Thyroid gland (tissue), 4 donors: ENCODE results near the gene RNF19B. TPM values are rescaled to one million over a fixed set of nuclear protein-coding genes. Genes with fewer than 3 reads are reported as not detected.

Experiments used
- DNase-seq, 2 donors: peaks; one replicate each; pipeline ENCODE4 v3.0.0-alpha.2; 2019
- H3K27ac ChIP-seq, 3 donors: fragments of 200-600 bp; sonication (generic); 1 replicate in 2 of 3; 2 replicates in 1 of 3; pipeline ENCODE4 v1.5.1; 2016 to 2019; ENCODE audit warnings: mild to moderate bottlenecking in 1 of 3, moderate library complexity in 1 of 3
- H3K27me3 ChIP-seq: fragments of 200-600 bp; sonication (generic); one replicate; pipeline ENCODE4 v1.5.1; 2019
- H3K36me3 ChIP-seq, 2 donors: fragments of 200-600 bp; sonication (generic); one replicate each; pipeline ENCODE4 v1.5.1; 2016 to 2019
- H3K4me1 ChIP-seq, 2 donors: fragments of 200-600 bp; sonication (generic); one replicate each; pipeline ENCODE4 v1.5.1; 2017 to 2019
- H3K4me3 ChIP-seq, 3 donors: fragments of 200-600 bp; sonication (generic); replicated peaks in 1 of 3; 1 replicate in 2 of 3; 2 replicates in 1 of 3; pipeline ENCODE4 v1.5.1; 2016; ENCODE audit warnings: mild to moderate bottlenecking in 1 of 3
- H3K9me3 ChIP-seq: fragments of 200-600 bp; sonication (generic); one replicate; pipeline ENCODE4 v1.5.1; 2017
- CTCF ChIP-seq, 6 experiments: fragments of 200-600 bp in 3 of 6; fragments of 450-650 bp in 3 of 6; sonication (generic) in 3 of 6; IDR thresholded peaks; one replicate each; pipeline ENCODE4 v1.5.1; 2016 to 2019; ENCODE audit warnings: antibody characterized with exemption in 6 of 6, mild to moderate bottlenecking in 2 of 6, inconsistent platforms in 1 of 6, moderate library complexity in 1 of 6
- POLR2A ChIP-seq, 2 donors: fragments of 450-650 bp; IDR thresholded peaks; one replicate each; pipeline ENCODE4 v1.6.1; 2017; ENCODE audit warnings: antibody characterized with exemption in 2 of 2, mild to moderate bottlenecking in 2 of 2, moderate library complexity in 1 of 2
- WGBS, 2 donors: methylation state at CpG; one replicate each; pipeline ENCODE4 v1.1.5; 2017; 5-methylcytosine and 5-hydroxymethylcytosine counted together
- intact Hi-C: fragments of 100-400 bp; cut with DNase I; formaldehyde crosslinking; loops from one replicate; pipeline ENCODE4 v1.15.1; 2023
- total RNA-seq, 4 donors: library from RNA; depleted of rRNA; stranded (reverse); fragments of >200 nt; gene quantifications; one replicate each; pipeline ENCODE4 v1.2.3, GENCODE V29; 2016

RNF19B gene
- total RNA-seq, 4 donors from 2014 or later, result 13.6 to 24.6 (median 22.4) TPM

GRCh38 chr1:32894019-32894600 lies 70.5 kb downstream of the RNF19B start:
- peak overlapping the region in 1 of 3 donors; percentile 37 for H3K4me3 ChIP-seq
- 63 to 72% methylated on average over 4 to 6 of the region's 8 CpGs for WGBS, 2 donors

GRCh38 chr1:32893198-32894018 lies 71.2 kb downstream of the RNF19B start:
- Histone ChIP-seq H3K27ac (no peak overlapping the region), H3K4me1 (peaks cover 4 to 13% of the 10 kb centered on the region in 2 donors), H3K4me3 (peak overlapping the region in 2 of 3 donors; percentile 31 to 37), H3K27me3 (no peaks in the 10 kb centered on the region), H3K9me3 (no peaks in the 10 kb centered on the region), H3K36me3 (no peaks in the 10 kb centered on the region)
- peak; percentile 53 to 62 for DNase-seq
- TF ChIP-seq POLR2A (IDR thresholded peaks at IDR 0.05) (no peak), CTCF (IDR thresholded peaks at IDR 0.05) (no peak)
- intact Hi-C loops, result no loop called here
- WGBS, 2 donors, result 1 to 5% methylated on average over 44 to 51 of the region's 58 CpGs

More at GRCh38 chr1:32894019-32894600, 70.5 kb downstream of the RNF19B start:
- no peak overlapping the region for H3K27ac ChIP-seq
- H3K36me3 ChIP-seq, result no peaks in the 10 kb centered on the region
- no peak for DNase-seq
- peaks cover 4 to 13% of the 10 kb centered on the region in 2 donors for H3K4me1 ChIP-seq
- intact Hi-C loops, result no loop called here
- H3K27me3 ChIP-seq, result no peaks in the 10 kb centered on the region
- no peaks in the 10 kb centered on the region for H3K9me3 ChIP-seq
- TF ChIP-seq CTCF (IDR thresholded peaks at IDR 0.05) (no peak), POLR2A (IDR thresholded peaks at IDR 0.05) (no peak)

GRCh38 chr1:32892368-32893197 lies 72.0 kb downstream of the RNF19B start:
- peaks cover under 1% of the 10 kb centered on the region for H3K27me3 ChIP-seq
- H3K36me3 ChIP-seq, result no peaks in the 10 kb centered on the region
- peak; percentile 25 for DNase-seq
- WGBS, 2 donors, result 21 to 43% methylated on average over 21 to 47 of the region's 49 CpGs
- intact Hi-C loops, result no loop called here
- H3K9me3 ChIP-seq, result no peaks in the 10 kb centered on the region
- H3K4me3 ChIP-seq, result peak overlapping the region in 1 of 3 donors; percentile 37
- H3K4me1 ChIP-seq, result peaks cover 4 to 13% of the 10 kb centered on the region in 2 donors
- no peak overlapping the region for H3K27ac ChIP-seq
- TF ChIP-seq CTCF (IDR thresholded peaks at IDR 0.05) (peak in 4 of 6 experiments; percentile 16 to 41 (median 28)), POLR2A (IDR thresholded peaks at IDR 0.05) (no peak)

GRCh38 chr1:32891630-32892029 lies 73.0 kb downstream of the RNF19B start:
- DNase-seq, result no peak
- Histone ChIP-seq H3K4me1 (peaks cover 4 to 13% of the 10 kb centered on the region in 2 donors), H3K27me3 (peaks cover 10% of the 10 kb centered on the region), H3K4me3 (no peak overlapping the region), H3K36me3 (no peaks in the 10 kb centered on the region), H3K27ac (no peak overlapping the region), H3K9me3 (no peaks in the 10 kb centered on the region)
- 87 to 96% methylated on average over 3 of the region's 3 CpGs for WGBS, 2 donors
- TF ChIP-seq CTCF (IDR thresholded peaks at IDR 0.05) (no peak), POLR2A (IDR thresholded peaks at IDR 0.05) (no peak)
- intact Hi-C loops, result no loop called here
